GM19025 (cell line): ENCODE measurements around the gene KCNIP2.

Source experiments
- ATAC-seq: cut with Tn5 transposase; IDR thresholded peaks from one replicate; pipeline ENCODE4 v1.9.1; 2021; ENCODE audit warnings: mild to moderate bottlenecking, low read depth, moderate library complexity; ENCODE audit not compliant: unreplicated experiment

The KCNIP2 gene

DNA sequence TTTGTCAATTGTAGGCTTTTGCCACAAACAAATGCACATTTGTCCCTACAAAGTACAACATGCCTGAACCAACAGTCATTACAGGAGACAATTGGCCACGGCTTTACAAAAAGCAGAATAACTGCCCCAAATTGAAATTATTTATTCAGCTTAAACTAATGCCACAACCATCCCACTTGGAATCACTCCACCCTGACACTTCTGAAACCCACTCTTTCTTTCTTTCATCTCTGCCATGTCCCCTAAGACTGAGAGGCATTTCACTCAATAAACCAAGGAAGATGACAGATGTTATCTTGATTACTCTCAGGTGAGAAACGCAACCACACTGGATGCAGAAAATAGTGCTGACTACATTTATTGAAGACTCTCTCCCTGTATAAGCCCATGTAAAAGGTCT, 57.8 kb downstream of the KCNIP2 start:
- no peak for ATAC-seq

GRCh38 chr10:101784558-101784957, 59.0 kb downstream of the KCNIP2 start:
- ATAC-seq = no peak

GRCh38 chr10:101783736-101784118, 59.9 kb downstream of the KCNIP2 start:
- ATAC-seq = no peak

- ATAC-seq = no peak
Measured at GRCh38 chr10:101782811-101783735, 60.5 kb downstream of the KCNIP2 start, which contains the start of gene NPM3. Gene NPM3, minus strand, starts transcription at chr10:101783446. Its CDS starts 56 bp downstream, at chr10:101783390.

- no peak for ATAC-seq
Measured at GRCh38 chr10:101781984-101782810, 61.4 kb downstream of the KCNIP2 start.

DNA sequence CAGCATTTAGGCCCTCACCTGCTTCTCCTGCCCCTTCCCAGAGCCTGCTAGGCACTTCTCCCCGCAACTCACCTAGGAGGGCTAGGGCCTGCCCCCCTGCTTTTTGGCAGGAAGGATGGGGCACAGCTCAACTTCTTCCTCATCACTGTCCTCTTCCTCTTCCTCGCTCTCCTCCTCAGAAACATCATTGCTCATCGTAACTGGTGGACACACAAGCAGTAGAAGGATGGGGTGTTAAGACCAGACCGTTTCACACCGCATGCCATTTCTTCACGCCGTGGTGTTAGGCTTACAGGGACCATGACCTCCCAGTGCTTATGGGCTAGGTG, 62.0 kb downstream of the KCNIP2 start:
- no peak for ATAC-seq

DNA sequence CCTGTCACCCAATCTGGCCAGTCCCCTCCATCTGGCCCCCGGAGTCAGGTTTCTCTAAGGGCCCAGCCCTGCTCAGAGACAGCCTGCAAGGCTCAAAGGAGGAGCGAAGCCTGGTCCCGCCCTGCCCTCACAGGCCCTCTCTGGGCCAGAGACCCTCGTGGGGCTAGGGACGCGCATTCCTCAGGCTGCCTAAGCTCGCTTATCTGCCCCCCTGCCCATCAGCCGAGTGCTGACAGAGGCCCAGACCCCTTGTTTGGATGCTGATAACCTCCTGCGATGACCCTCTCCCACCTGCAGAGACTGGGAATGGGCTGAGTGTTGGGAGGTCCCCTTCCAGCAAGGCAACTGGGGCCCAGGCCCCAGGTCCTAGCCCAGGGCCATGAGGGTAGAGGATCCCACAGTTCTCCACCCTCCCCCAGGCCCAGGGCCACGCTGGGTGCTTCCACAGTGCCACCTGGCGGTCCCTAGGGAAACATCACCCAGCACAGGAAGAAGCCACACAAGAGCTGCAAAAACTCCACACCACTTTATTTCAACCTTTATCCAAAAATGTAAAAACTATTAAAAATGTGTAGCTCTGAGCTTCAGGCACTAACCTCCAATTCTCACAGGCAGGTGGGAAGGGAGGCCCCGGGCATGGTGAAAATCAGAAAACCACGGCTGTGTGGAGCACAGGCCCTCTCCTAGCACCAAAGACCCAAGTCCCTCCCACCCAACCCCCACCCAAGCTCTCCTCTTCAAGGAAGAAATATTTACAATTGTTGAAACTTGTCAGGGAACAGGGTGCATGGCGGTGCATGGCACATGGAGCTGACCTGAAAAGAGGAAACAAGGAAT, 62.6 kb downstream of the KCNIP2 start:
- ATAC-seq = no peak

- ATAC-seq = no peak
Measured at GRCh38 chr10:101780187-101780817, 63.3 kb downstream of the KCNIP2 start.

DNA sequence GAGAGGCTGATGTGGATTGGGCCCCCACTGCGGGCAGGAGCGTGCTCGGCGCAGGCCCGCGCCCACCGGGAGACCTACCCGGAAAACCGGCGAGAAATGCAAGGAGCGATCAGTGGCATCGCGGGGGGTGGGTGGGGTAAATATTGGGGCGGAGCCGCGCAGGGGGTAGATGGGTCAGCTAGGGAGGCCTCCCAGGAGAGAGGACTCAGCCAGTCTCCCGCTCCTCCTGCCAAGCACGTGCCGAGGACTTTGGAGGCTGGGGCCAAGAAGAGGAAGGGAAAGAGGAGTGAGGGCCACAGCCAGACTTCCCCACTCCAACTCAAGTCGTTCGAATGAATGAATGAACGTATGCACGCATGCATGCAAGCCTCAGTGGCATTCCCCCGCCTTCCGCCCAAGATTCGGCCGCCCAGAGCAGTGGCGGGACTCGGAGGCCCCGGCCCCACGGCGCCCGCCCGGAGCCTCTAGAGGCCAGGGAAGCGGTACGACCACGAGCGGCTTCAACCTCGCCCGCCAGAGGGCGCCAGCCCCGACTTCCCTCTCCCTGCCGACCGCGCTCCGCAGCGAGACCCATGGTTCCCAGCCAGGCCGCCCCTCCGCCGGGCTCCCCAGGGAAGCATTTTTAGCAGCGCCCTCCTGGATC, 63.9 kb downstream of the KCNIP2 start:
- no peak for ATAC-seq

- no peak for ATAC-seq
Measured at GRCh38 chr10:101778781-101779543, 64.6 kb downstream of the KCNIP2 start.

GRCh38 chr10:101778151-101778780, 65.3 kb downstream of the KCNIP2 start:
- ATAC-seq = no peak

- no peak for ATAC-seq
Measured at GRCh38 chr10:101777619-101778145, 65.9 kb downstream of the KCNIP2 start.

DNA sequence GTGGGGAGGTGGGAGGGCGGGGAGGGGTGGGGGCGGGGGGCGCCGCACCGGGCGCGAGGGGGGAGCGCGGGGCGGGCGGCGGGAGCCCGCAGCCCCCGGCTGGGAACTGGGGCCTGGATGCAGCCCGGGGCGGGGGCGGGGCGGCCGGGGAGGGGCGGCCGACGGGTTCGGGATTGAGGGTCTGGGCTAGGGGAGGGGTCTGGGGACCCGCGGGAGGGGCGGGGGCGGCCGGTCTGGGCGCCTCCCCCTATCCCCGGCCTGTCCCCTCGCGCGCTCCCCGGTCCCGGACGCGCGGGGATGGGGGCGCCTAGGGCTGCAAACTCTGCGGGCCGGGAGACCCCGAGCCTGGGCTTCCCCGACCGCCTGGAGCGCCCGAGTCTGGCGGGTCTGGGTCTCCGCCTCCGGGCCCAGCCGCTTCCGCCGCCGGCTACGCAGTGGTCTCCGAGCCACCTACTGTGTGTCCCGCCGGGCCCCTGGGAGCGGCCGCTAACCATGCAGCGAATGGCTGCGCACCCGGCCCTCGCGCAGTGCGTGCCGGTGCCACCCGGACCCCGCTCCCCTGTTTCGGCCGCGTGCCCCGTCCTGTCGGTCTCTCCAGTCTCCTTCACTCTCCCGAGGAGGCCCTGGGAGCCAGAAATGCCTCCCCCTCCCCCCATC, 67.3 kb downstream of the KCNIP2 start:
- ATAC-seq = no peak
